Naive thymus-derived CD4-positive, alpha-beta T cell (primary cell): ENCODE data around the gene CCNG2. TPM values are rescaled to one million over a fixed set of nuclear protein-coding genes. Genes with fewer than 3 reads are reported as not detected.
"Not testable (repeated sequence)": the region's sequence is repeated elsewhere in the genome, so short reads cannot be mapped to it uniquely, and the experiment has no call there.

Source experiments
- ATAC-seq: fragments of 150-1000 bp; cut with Tn5 transposase; 2 replicates; pipeline ENCODE4 v1.10.0; 2021; ENCODE audit warnings: mild to moderate bottlenecking, moderate library complexity
- CTCF ChIA-PET: fragments of 350-600 bp; sonication (Branson Sonifier 250); formaldehyde crosslinking; loops from one replicate; lab custom pipeline; 2021; ENCODE audit warnings: antibody characterized with exemption; lab: Charles Lee
- POLR2A ChIA-PET: fragments of 350-600 bp; sonication (Branson Sonifier 250); formaldehyde crosslinking; loops from one replicate; lab custom pipeline; 2021; ENCODE audit warnings: antibody characterized with exemption, inconsistent platforms; lab: Charles Lee
- DNase-seq, 9 donors: peaks; one replicate each; pipeline versions ENCODE4 v3.0.0 to v3.0.0-alpha.2; 2020 to 2022; ENCODE audit warnings: mixed read lengths in 1 of 9
- H3K27ac ChIP-seq: one replicate; pipeline ENCODE4 v1.7.0; 2013; ENCODE audit warnings: mild to moderate bottlenecking, low read depth, low read length, moderate library complexity
- H3K27me3 ChIP-seq, 2 donors: one replicate each; pipeline ENCODE4 v1.7.0; 2013; ENCODE audit warnings: low read length in 2 of 2, mild to moderate bottlenecking in 2 of 2, moderate library complexity in 2 of 2; ENCODE audit not compliant: control insufficient read depth in 2 of 2, insufficient read depth in 2 of 2
- H3K36me3 ChIP-seq, 3 experiments: 1 replicate in 2 of 3; 2 replicates in 1 of 3; pipeline ENCODE4 v1.7.0; 2013; ENCODE audit warnings: low read length in 3 of 3, mild to moderate bottlenecking in 3 of 3, moderate library complexity in 1 of 3; ENCODE audit not compliant: insufficient read depth in 3 of 3, control insufficient read depth in 2 of 3
- H3K4me1 ChIP-seq, 2 donors: one replicate each; pipeline ENCODE4 v1.7.0; 2013; ENCODE audit warnings: low read length in 2 of 2, mild to moderate bottlenecking in 2 of 2, moderate library complexity in 1 of 2; ENCODE audit not compliant: control insufficient read depth in 2 of 2, insufficient read depth in 2 of 2
- H3K4me3 ChIP-seq: 2 replicates; pipeline ENCODE4 v1.7.0; 2013; ENCODE audit warnings: mild to moderate bottlenecking, low read length
- H3K9me3 ChIP-seq, 3 experiments: 1 replicate in 2 of 3; 2 replicates in 1 of 3; pipeline ENCODE4 v1.7.0; 2013; ENCODE audit warnings: low read length in 3 of 3; ENCODE audit not compliant: control insufficient read depth in 2 of 3
- H3K27ac Mint-ChIP-seq, 9 donors: one replicate each; pipeline ENCODE4 v1.8.0; 2020 to 2022; ENCODE audit warnings: mixed read lengths in 9 of 9, mild to moderate bottlenecking in 8 of 9, moderate library complexity in 5 of 9, inconsistent platforms in 2 of 9
- H3K27me3 Mint-ChIP-seq, 5 donors: one replicate each; pipeline ENCODE4 v1.8.0; 2021 to 2022; ENCODE audit warnings: mixed read lengths in 5 of 5, mild to moderate bottlenecking in 1 of 5
- H3K36me3 Mint-ChIP-seq, 5 donors: one replicate each; pipeline ENCODE4 v1.8.0; 2020 to 2022; ENCODE audit warnings: mixed read lengths in 5 of 5, mild to moderate bottlenecking in 3 of 5, inconsistent platforms in 1 of 5
- H3K4me1 Mint-ChIP-seq, 7 donors: one replicate each; pipeline ENCODE4 v1.8.0; 2020 to 2022; ENCODE audit warnings: mixed read lengths in 7 of 7, mild to moderate bottlenecking in 3 of 7, inconsistent platforms in 1 of 7
- H3K4me3 Mint-ChIP-seq, 10 donors: one replicate each; pipeline ENCODE4 v1.8.0; 2020 to 2022; ENCODE audit warnings: mild to moderate bottlenecking in 10 of 10, mixed read lengths in 10 of 10, moderate library complexity in 6 of 10, inconsistent platforms in 2 of 10
- H3K9me3 Mint-ChIP-seq, 11 donors: one replicate each; pipeline ENCODE4 v1.8.0; 2020 to 2022; ENCODE audit warnings: mixed read lengths in 11 of 11, mild to moderate bottlenecking in 4 of 11, inconsistent platforms in 1 of 11, moderate library complexity in 1 of 11
- intact Hi-C, 2 donors: fragments of 100-400 bp; cut with micrococcal nuclease; formaldehyde crosslinking; loops; one replicate each; pipeline ENCODE4 v1.15.1; 2023
- polyA plus RNA-seq, 2 donors: library from polyadenylated mRNA; unstranded; fragments of 300-500 nt; fragmentation: Illumina TruSeq; gene quantifications; one replicate each; pipeline ENCODE4 v1.2.3, GENCODE V29; 2021
- total RNA-seq, 6 experiments: library from RNA in 5 of 6; stranded (reverse) in 5 of 6; gene quantifications; 1 replicate in 5 of 6; 2 replicates in 1 of 6; pipeline ENCODE4 v1.2.3 and lab custom pipeline; 2021 to 2026

CCNG2 gene
- total and polyA plus RNA-seq, 7 experiments from 2014 or later, result 8.5 to 36.7 (median 24.8) TPM

GRCh38 chr4:77127837-77128621, 29.0 kb upstream of the CCNG2 start:
- POLR2A ChIA-PET, result no interaction called here
- H3K4me3 Mint-ChIP-seq, result peak overlapping the region in 2 of 10 donors; percentile 20 to 43
- no peak overlapping the region for H3K4me3 ChIP-seq

GRCh38 chr4:77132652-77133312, 24.2 kb upstream of the CCNG2 start:
- no peaks in the 10 kb centered on the region for H3K9me3 ChIP-seq
- no peak overlapping the region for H3K27ac ChIP-seq
- H3K4me1 ChIP-seq, result no peaks in the 10 kb centered on the region
- H3K4me3 ChIP-seq, result no peak overlapping the region
- ChIA-PET CTCF (interaction anchor here (0.7 to 1.4 kb wide), 2 partner anchors 71 to 183 kb away, joined by 3 to 5 read pairs; partner anchors contain the start of gene SEPTIN11), POLR2A (interaction anchor here (0.7 kb wide), 1 partner anchor 12 kb away, joined by 3 read pairs; no protein-coding TSS in a partner anchor)
- Mint-ChIP-seq H3K9me3 (peaks cover 0 to 8% (median 0%) of the 10 kb centered on the region in 11 donors), H3K27ac (no peak overlapping the region), H3K4me3 (no peak overlapping the region), H3K36me3 (no peaks in the 10 kb centered on the region), H3K4me1 (peaks cover 2 to 9% (median 6%) of the 10 kb centered on the region in 7 donors), H3K27me3 (peaks cover 0 to 36% (median 0%) of the 10 kb centered on the region in 5 donors)
- H3K36me3 ChIP-seq, result no peaks in the 10 kb centered on the region
- H3K27me3 ChIP-seq, result no peaks in the 10 kb centered on the region
- ATAC-seq (no peak), DNase-seq (no peak)
- intact Hi-C loops, result no loop called here

More at GRCh38 chr4:77127837-77128621, 29.0 kb upstream of the CCNG2 start:
- Mint-ChIP-seq H3K27me3 (peaks cover 0 to 35% (median 0%) of the 10 kb centered on the region in 5 donors), H3K27ac (peak overlapping the region in 6 of 9 donors; percentile 21 to 83 (median 55)), H3K4me1 (peaks cover 9 to 22% (median 16%) of the 10 kb centered on the region in 7 donors), H3K36me3 (no peaks in the 10 kb centered on the region), H3K9me3 (peaks cover 0 to 8% (median 0%) of the 10 kb centered on the region in 11 donors)
- CTCF ChIA-PET, result no interaction called here
- H3K27ac ChIP-seq, result no peak overlapping the region
- H3K27me3 ChIP-seq, result no peaks in the 10 kb centered on the region
- DNase-seq (no peak), ATAC-seq (no peak)
- no peaks in the 10 kb centered on the region for H3K36me3 ChIP-seq
- no peaks in the 10 kb centered on the region for H3K9me3 ChIP-seq
- intact Hi-C loops, result no loop called here
- peaks cover 0 to 7% of the 10 kb centered on the region in 2 donors for H3K4me1 ChIP-seq

- DNase-seq, H3K4me1 ChIP-seq, H3K4me3 ChIP-seq, H3K27ac ChIP-seq, H3K36me3 ChIP-seq, H3K9me3 ChIP-seq, H3K4me1 Mint-ChIP-seq, H3K9me3 Mint-ChIP-seq, H3K27me3 ChIP-seq, CTCF ChIA-PET, H3K36me3 Mint-ChIP-seq, intact Hi-C loops, POLR2A ChIA-PET: not testable (repeated sequence)
- Mint-ChIP-seq H3K4me3 (peak overlapping the region in 1 of 10 donors; percentile 19), H3K27me3 (peaks cover 0 to 21% (median 0%) of the 10 kb centered on the region in 5 donors), H3K27ac (peak overlapping the region in 1 of 9 donors; percentile 47)
- peak; percentile 56 for ATAC-seq
Measured at GRCh38 chr4:77137448-77137847, 19.6 kb upstream of the CCNG2 start.

GRCh38 chr4:77141964-77142645, 14.9 kb upstream of the CCNG2 start:
- peaks cover 0 to 7% (median 0%) of the 10 kb centered on the region in 5 donors for H3K27me3 Mint-ChIP-seq

GRCh38 chr4:77142646-77143028, 14.4 kb upstream of the CCNG2 start:
- H3K27me3 ChIP-seq, result no peaks in the 10 kb centered on the region
- POLR2A ChIA-PET, result no interaction called here
- H3K4me3 ChIP-seq, result no peak overlapping the region
- Mint-ChIP-seq H3K27me3 (peaks cover 0 to 7% (median 0%) of the 10 kb centered on the region in 5 donors), H3K36me3 (no peaks in the 10 kb centered on the region), H3K4me3 (no peak overlapping the region), H3K27ac (no peak overlapping the region), H3K9me3 (no peaks in the 10 kb centered on the region), H3K4me1 (peaks cover 11 to 20% (median 18%) of the 10 kb centered on the region in 7 donors)
- intact Hi-C loops, result no loop called here
- H3K27ac ChIP-seq, result no peak overlapping the region
- peaks cover 0 to 7% of the 10 kb centered on the region in 2 donors for H3K4me1 ChIP-seq
- no peaks in the 10 kb centered on the region for H3K36me3 ChIP-seq
- CTCF ChIA-PET, result interaction anchor here (0.5 to 1.1 kb wide), 2 partner anchors 14 to 47 kb away, joined by 3 to 5 read pairs; no protein-coding TSS in a partner anchor
- no peaks in the 10 kb centered on the region for H3K9me3 ChIP-seq
- ATAC-seq, result no peak
- DNase-seq, result no peak

More at GRCh38 chr4:77141964-77142645, 14.9 kb upstream of the CCNG2 start:
- H3K36me3 Mint-ChIP-seq, result no peaks in the 10 kb centered on the region
- no peak for DNase-seq
- CTCF ChIA-PET, result interaction anchor here (0.5 to 1.1 kb wide), 2 partner anchors 14 to 47 kb away, joined by 3 to 5 read pairs; no protein-coding TSS in a partner anchor
- ATAC-seq, result no peak
- H3K9me3 Mint-ChIP-seq, result no peaks in the 10 kb centered on the region
- Histone ChIP-seq H3K27ac (no peak overlapping the region), H3K4me3 (no peak overlapping the region), H3K9me3 (no peaks in the 10 kb centered on the region), H3K27me3 (no peaks in the 10 kb centered on the region), H3K36me3 (no peaks in the 10 kb centered on the region), H3K4me1 (peaks cover 0 to 7% of the 10 kb centered on the region in 2 donors)
- H3K27ac Mint-ChIP-seq, result no peak overlapping the region
- peaks cover 14 to 24% (median 18%) of the 10 kb centered on the region in 7 donors for H3K4me1 Mint-ChIP-seq
- no peak overlapping the region for H3K4me3 Mint-ChIP-seq
- POLR2A ChIA-PET, result no interaction called here
- intact Hi-C loops, result no loop called here

- no peak overlapping the region for H3K27ac ChIP-seq
- peaks cover 11 to 20% (median 18%) of the 10 kb centered on the region in 7 donors for H3K4me1 Mint-ChIP-seq
- no peaks in the 10 kb centered on the region for H3K36me3 ChIP-seq
- no peaks in the 10 kb centered on the region for H3K36me3 Mint-ChIP-seq
- H3K27me3 Mint-ChIP-seq, result peaks cover 0 to 7% (median 0%) of the 10 kb centered on the region in 5 donors
- CTCF ChIA-PET, result interaction anchor here (1.1 kb wide), 1 partner anchor 48 kb away, joined by 5 read pairs; no protein-coding TSS in a partner anchor
- H3K4me3 ChIP-seq, result no peak overlapping the region
- H3K4me3 Mint-ChIP-seq, result no peak overlapping the region
- no peaks in the 10 kb centered on the region for H3K9me3 ChIP-seq
- no peak overlapping the region for H3K27ac Mint-ChIP-seq
- H3K9me3 Mint-ChIP-seq, result no peaks in the 10 kb centered on the region
- H3K4me1 ChIP-seq, result peaks cover 0 to 7% of the 10 kb centered on the region in 2 donors
- no peak for ATAC-seq
- POLR2A ChIA-PET, result no interaction called here
- DNase-seq, result no peak
- intact Hi-C loops, result no loop called here
- H3K27me3 ChIP-seq, result no peaks in the 10 kb centered on the region
Measured at GRCh38 chr4:77143091-77143490, 13.9 kb upstream of the CCNG2 start.
